Gastrocnemius medialis (tissue), 4 donors: ENCODE measurements around the gene RABEP2.

Experiments
- CTCF ChIP-seq, 5 experiments: fragments of 450-650 bp in 3 of 5; fragments of 200-600 bp in 2 of 5; sonication (generic) in 2 of 5; IDR thresholded peaks in 4 of 5; conservative IDR thresholded peaks in 1 of 5; 1 replicate in 4 of 5; 2 replicates in 1 of 5; pipeline ENCODE4 v1.5.1; 2016 to 2019; ENCODE audit warnings: antibody characterized with exemption in 5 of 5, mild to moderate bottlenecking in 3 of 5, moderate library complexity in 3 of 5
- POLR2A ChIP-seq, 2 donors: fragments of 450-650 bp; IDR thresholded peaks; one replicate each; pipeline ENCODE4 v1.6.1; 2017; ENCODE audit warnings: antibody characterized with exemption in 2 of 2, mild to moderate bottlenecking in 2 of 2, moderate library complexity in 2 of 2

- TF ChIP-seq CTCF (IDR thresholded peaks at IDR 0.05 in 4 of 5, conservative IDR thresholded peaks at IDR 0.05 in 1 of 5) = no peak
- no peak for TF ChIP-seq POLR2A (IDR thresholded peaks at IDR 0.05)
Measured at GRCh38 chr16:28932339-28933141, 7.5 kb upstream of the RABEP2 start.
